Germinal center (tissue), 1 donor: ENCODE measurements around the gene DAZL.

Experiments
- DNase-seq: peaks from one replicate; pipeline ENCODE4 v3.0.0; 2012; ENCODE audit warnings: mixed read lengths, low spot score

Gene DAZL

GRCh38 chr3:16543242-16543864, 61.9 kb downstream of the DAZL start:
- no peak for DNase-seq

GRCh38 chr3:16538507-16538906, 66.7 kb downstream of the DAZL start:
- DNase-seq = no peak

- no peak for DNase-seq
Measured at GRCh38 chr3:16536996-16537395, 68.2 kb downstream of the DAZL start.
